DND-41 (cell line): Measurements from ENCODE around the gene ANKDD1B.
A peak's percentile ranks its signal among the peaks of the same experiment; 100 is the strongest.

Experiments used
- ATAC-seq: fragments of 200-7000 bp; cut with Tn5 transposase; 3 replicates; pipeline ENCODE4 v1.9.1; 2021; ENCODE audit warnings: low read depth; ENCODE audit not compliant: insufficient read depth
- DNase-seq: peaks from one replicate; pipeline ENCODE4 v3.0.0-alpha.2; 2020
- H2AFZ ChIP-seq: 2 replicates; pipeline ENCODE4 v1.6.0; 2012; ENCODE audit warnings: low read depth, low read length
- H3K27ac ChIP-seq: 2 replicates; pipeline ENCODE4 v1.5.1; 2012; ENCODE audit warnings: low read length, inconsistent platforms
- H3K27me3 ChIP-seq: fragments of 200-600 bp; sonication (generic); 2 replicates; pipeline ENCODE4 v1.6.0; 2012; ENCODE audit warnings: low read length, mild to moderate bottlenecking, inconsistent platforms; ENCODE audit not compliant: insufficient read depth, poor library complexity
- H3K36me3 ChIP-seq: 2 replicates; pipeline ENCODE4 v1.5.1; 2012; ENCODE audit warnings: low read length, inconsistent platforms; ENCODE audit not compliant: insufficient read depth
- H3K4me1 ChIP-seq: 2 replicates; pipeline ENCODE4 v1.5.1; 2012; ENCODE audit warnings: mild to moderate bottlenecking, low read length; ENCODE audit not compliant: insufficient read depth
- H3K4me2 ChIP-seq: 2 replicates; pipeline ENCODE4 v1.6.0; 2012; ENCODE audit warnings: mild to moderate bottlenecking, moderate library complexity, low read length, inconsistent platforms; ENCODE audit not compliant: insufficient read depth
- H3K4me3 ChIP-seq, 2 experiments: fragments of 200-600 bp in 1 of 2; shearing (Covaris generic) in 1 of 2; 2 replicates each; pipeline ENCODE4 v1.5.1; 2012 to 2016; ENCODE audit warnings: inconsistent platforms in 2 of 2, low read length in 2 of 2, mild to moderate bottlenecking in 2 of 2, low read depth in 1 of 2, moderate library complexity in 1 of 2
- H3K79me2 ChIP-seq: 2 replicates; pipeline ENCODE4 v1.6.0; 2012; ENCODE audit warnings: low read length, inconsistent platforms; ENCODE audit not compliant: insufficient read depth
- H3K9ac ChIP-seq: 2 replicates; pipeline ENCODE4 v1.6.0; 2012; ENCODE audit warnings: low read depth, mild to moderate bottlenecking, inconsistent platforms, low read length, moderate library complexity
- H3K9me3 ChIP-seq: 2 replicates; pipeline ENCODE4 v1.5.1; 2012; ENCODE audit warnings: low read length, moderate library complexity, mild to moderate bottlenecking, inconsistent platforms; ENCODE audit not compliant: insufficient read depth, severe bottlenecking
- H4K20me1 ChIP-seq: 2 replicates; pipeline ENCODE4 v1.6.0; 2012; ENCODE audit warnings: low read length; ENCODE audit not compliant: insufficient read depth
- CTCF ChIP-seq: IDR thresholded peaks from 2 replicates; pipeline ENCODE4 v1.5.1; 2012; ENCODE audit warnings: borderline replicate concordance, low read length, moderate library complexity, mild to moderate bottlenecking; ENCODE audit not compliant: poor library complexity, severe bottlenecking; ENCODE audit errors: extremely low read depth
- EZH2 ChIP-seq: IDR thresholded peaks from 3 replicates; pipeline ENCODE4 v1.6.1; 2012; ENCODE audit warnings: borderline replicate concordance, low read depth, mild to moderate bottlenecking, moderate library complexity, low read length, inconsistent platforms; ENCODE audit not compliant: severe bottlenecking

Gene ANKDD1B

GRCh38 chr5:75651575-75652238 is 40.5 kb downstream of the ANKDD1B start:
- ATAC-seq (no peak), DNase-seq (no peak)
- TF ChIP-seq CTCF: no peak
- TF ChIP-seq EZH2: no peak
- Histone ChIP-seq H3K9me3 (no peaks in the 10 kb centered on the region), H3K9ac (no peak overlapping the region), H3K36me3 (no peaks in the 10 kb centered on the region), H3K4me3 (no peak overlapping the region), H3K79me2 (no peaks in the 10 kb centered on the region), H3K27me3 (peaks cover 2% of the 10 kb centered on the region), H3K27ac (no peak overlapping the region), H3K4me2 (no peak overlapping the region), H4K20me1 (no peaks in the 10 kb centered on the region), H2AFZ (0 out of 2 replicates have a peak overlapping the region, but pooled peaks have one; percentile 27), H3K4me1 (no peaks in the 10 kb centered on the region)

- Histone ChIP-seq H3K9ac (no peak overlapping the region), H3K79me2 (no peaks in the 10 kb centered on the region), H3K4me3 (no peak overlapping the region), H3K9me3 (no peaks in the 10 kb centered on the region), H2AFZ (no peak overlapping the region), H3K27me3 (peaks cover 2% of the 10 kb centered on the region), H3K4me2 (no peak overlapping the region), H3K4me1 (no peaks in the 10 kb centered on the region), H3K27ac (no peak overlapping the region), H3K36me3 (no peaks in the 10 kb centered on the region), H4K20me1 (no peaks in the 10 kb centered on the region)
- no peak for ATAC-seq
- DNase-seq: no peak
- TF ChIP-seq CTCF (no peak), EZH2 (no peak)
Observed at GRCh38 chr5:75653521-75653920, 42.3 kb downstream of the ANKDD1B start.

GRCh38 chr5:75654693-75655295 is 43.5 kb downstream of the ANKDD1B start:
- Histone ChIP-seq H3K36me3 (no peaks in the 10 kb centered on the region), H3K9ac (no peak overlapping the region), H3K79me2 (no peaks in the 10 kb centered on the region), H3K27me3 (peaks cover 2% of the 10 kb centered on the region), H3K9me3 (no peaks in the 10 kb centered on the region), H3K27ac (no peak overlapping the region), H3K4me2 (no peak overlapping the region), H4K20me1 (no peaks in the 10 kb centered on the region), H3K4me1 (no peaks in the 10 kb centered on the region), H2AFZ (no peak overlapping the region), H3K4me3 (no peak overlapping the region)
- no peak for TF ChIP-seq EZH2
- TF ChIP-seq CTCF: no peak
- DNase-seq (no peak), ATAC-seq (no peak)
